Measurements from ENCODE around the gene ANGPTL4.

DNA sequence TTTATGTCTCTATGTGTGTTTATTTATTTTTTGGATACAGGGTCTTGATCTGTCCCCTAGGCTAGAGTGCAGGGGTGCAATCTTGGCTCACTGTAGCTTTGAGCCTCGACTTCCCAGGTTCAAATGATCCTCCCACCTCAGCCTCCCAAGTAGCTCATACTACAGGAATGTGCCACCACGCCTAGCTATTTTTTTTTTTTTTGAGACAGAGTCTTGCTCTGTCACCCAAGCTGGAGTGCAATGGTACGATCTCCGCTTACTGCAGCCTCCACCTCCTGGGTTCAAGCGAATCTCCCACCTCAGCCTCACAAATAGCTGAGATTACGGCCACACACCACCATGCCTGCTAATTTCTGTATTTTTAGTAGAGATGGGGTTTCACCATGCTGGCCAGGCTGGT is 5.0 kb upstream of the ANGPTL4 start:
- TF ChIP-seq, protein P1, sequence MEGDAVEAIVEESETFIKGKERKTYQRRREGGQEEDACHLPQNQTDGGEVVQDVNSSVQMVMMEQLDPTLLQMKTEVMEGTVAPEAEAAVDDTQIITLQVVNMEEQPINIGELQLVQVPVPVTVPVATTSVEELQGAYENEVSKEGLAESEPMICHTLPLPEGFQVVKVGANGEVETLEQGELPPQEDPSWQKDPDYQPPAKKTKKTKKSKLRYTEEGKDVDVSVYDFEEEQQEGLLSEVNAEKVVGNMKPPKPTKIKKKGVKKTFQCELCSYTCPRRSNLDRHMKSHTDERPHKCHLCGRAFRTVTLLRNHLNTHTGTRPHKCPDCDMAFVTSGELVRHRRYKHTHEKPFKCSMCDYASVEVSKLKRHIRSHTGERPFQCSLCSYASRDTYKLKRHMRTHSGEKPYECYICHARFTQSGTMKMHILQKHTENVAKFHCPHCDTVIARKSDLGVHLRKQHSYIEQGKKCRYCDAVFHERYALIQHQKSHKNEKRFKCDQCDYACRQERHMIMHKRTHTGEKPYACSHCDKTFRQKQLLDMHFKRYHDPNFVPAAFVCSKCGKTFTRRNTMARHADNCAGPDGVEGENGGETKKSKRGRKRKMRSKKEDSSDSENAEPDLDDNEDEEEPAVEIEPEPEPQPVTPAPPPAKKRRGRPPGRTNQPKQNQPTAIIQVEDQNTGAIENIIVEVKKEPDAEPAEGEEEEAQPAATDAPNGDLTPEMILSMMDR (IDR thresholded peaks at IDR 0.05; ENCODE audit: low read depth, low read length): no peak
- TF ChIP-seq POLR2A (IDR thresholded peaks at IDR 0.05; ENCODE audit: extremely low read depth, insufficient read length): no peak
